Measurements from ENCODE around the gene ADNP. TPM values are rescaled to one million over a fixed set of nuclear protein-coding genes. Genes with fewer than 3 reads are reported as not detected.

ADNP gene
- total and polyA plus RNA-seq, 10 of the 15 experiments (the other 5 are each of a cell fraction or from before 2014, with no cell fraction given), result 23.0 to 74.4 (median 34.9) TPM

- TF ChIP-seq ZBTB40 (IDR thresholded peaks at IDR 0.05; ENCODE audit: borderline replicate concordance) (peak; percentile 22; the same call in 1 of the 2 replicates), CTCF (IDR thresholded peaks at IDR 0.05 in 2 of 3, conservative IDR thresholded peaks at IDR 0.05 in 1 of 3; ENCODE audit: control insufficient read depth in 2 of 3, extremely low read depth in 1 of 3, insufficient read depth in 1 of 3, low read depth in 3 of 3, low read length in 3 of 3) (peak; percentile 98 to 100 (median 100); a peak in 5 of 6 replicates), KLF5 (IDR thresholded peaks at IDR 0.05; ENCODE audit: partially characterized antibody) (peak; percentile 64), ZNF622 (IDR thresholded peaks at IDR 0.05) (no peak), CHD4 (IDR thresholded peaks at IDR 0.05) (no peak), SMC3 (IDR thresholded peaks at IDR 0.05; ENCODE audit: borderline replicate concordance, low read length) (peak; percentile 93), MYC (IDR thresholded peaks at IDR 0.05; ENCODE audit: insufficient read depth, insufficient read length, insufficient replicate concordance, low read length, severe bottlenecking) (no peak), ZNF384 (IDR thresholded peaks at IDR 0.05; ENCODE audit: borderline replicate concordance, low read depth, low read length) (no peak), ASH2L (IDR thresholded peaks at IDR 0.05; ENCODE audit: borderline replicate concordance, low read depth) (no peak), ZNF592 (IDR thresholded peaks at IDR 0.05) (peak; percentile 88; the same call in 1 of the 2 replicates), E4F1 (IDR thresholded peaks at IDR 0.05; ENCODE audit: borderline replicate concordance, partially characterized antibody) (no peak), BRCA1 (IDR thresholded peaks at IDR 0.05; ENCODE audit: low read depth, low read length) (no peak), TCF3 (IDR thresholded peaks at IDR 0.05; ENCODE audit: borderline replicate concordance, insufficient read depth, low read depth, low read length) (0 out of 2 replicates have a peak, but pooled peaks have one; percentile 30), HCFC1 (IDR thresholded peaks at IDR 0.05; ENCODE audit: low read length) (peak; percentile 61), HDGF (IDR thresholded peaks at IDR 0.05) (no peak; the same call in 1 of the 2 replicates)
These were observed 1.7 kb downstream of the ADNP start (continued) for GRCh38 chr20:50929299-50930138.

Data from GM12878 (cell line).